ENCODE data around the gene MSL1.

- no peak for TF ChIP-seq CTCF (conservative IDR thresholded peaks at IDR 0.05 in 1 of 2, IDR thresholded peaks at IDR 0.05 in 1 of 2; ENCODE audit: low read depth in 1 of 2, low read length in 2 of 2)
- TF ChIP-seq EZH2 (IDR thresholded peaks at IDR 0.05; ENCODE audit: low read length, missing control alignments) = no peak
Measured at GRCh38 chr17:40148527-40148926, 26.8 kb downstream of the MSL1 start.
